Fibroblast of lung (primary cell): ENCODE measurements around the gene CHRNA10. TPM values are rescaled to one million over a fixed set of nuclear protein-coding genes. Genes with fewer than 3 reads are reported as not detected.
"Not testable (repeated sequence)": the region's sequence is repeated elsewhere in the genome, so short reads cannot be mapped to it uniquely, and the experiment has no call there.

ENCODE experiments used
- DNase-seq, 2 donors: peaks; one replicate each; pipeline versions ENCODE4 v3.0.0 to v3.0.0-alpha.2; 2010; ENCODE audit warnings: low read depth in 2 of 2
- H2AFZ ChIP-seq: 2 replicates; pipeline ENCODE4 v1.5.1; 2012; ENCODE audit warnings: low read length, control low read depth, inconsistent platforms
- H3K27ac ChIP-seq: 2 replicates; pipeline ENCODE4 v1.5.1; 2011; ENCODE audit warnings: low read length, control low read depth; ENCODE audit not compliant: insufficient read depth
- H3K27me3 ChIP-seq: 2 replicates; pipeline ENCODE4 v1.5.1; 2011; ENCODE audit warnings: mild to moderate bottlenecking, low read length; ENCODE audit not compliant: control insufficient read depth, insufficient read depth
- H3K36me3 ChIP-seq: 2 replicates; pipeline ENCODE4 v1.5.1; 2011; ENCODE audit warnings: low read length; ENCODE audit not compliant: control insufficient read depth, insufficient read depth
- H3K4me1 ChIP-seq: 2 replicates; pipeline ENCODE4 v1.5.1; 2011; ENCODE audit warnings: low read length; ENCODE audit not compliant: control insufficient read depth, insufficient read depth; ENCODE audit errors: extremely low read depth
- H3K4me2 ChIP-seq: 2 replicates; pipeline ENCODE4 v1.5.1; 2011; ENCODE audit warnings: low read length, control low read depth; ENCODE audit not compliant: insufficient read depth; ENCODE audit errors: extremely low read depth
- H3K4me3 ChIP-seq, 4 experiments: fragments of 200-600 bp in 1 of 4; sonication (generic) in 1 of 4; replicated peaks in 1 of 4; 2 replicates each; pipeline ENCODE4 v1.5.1; 2011 to 2016; ENCODE audit warnings: low read length in 4 of 4, low read depth in 3 of 4, mild to moderate bottlenecking in 3 of 4, control low read depth in 2 of 4, inconsistent platforms in 1 of 4, mixed read lengths in 1 of 4; ENCODE audit not compliant: insufficient read depth in 1 of 4; ENCODE audit errors: control extremely low read depth in 1 of 4
- H3K79me2 ChIP-seq: 2 replicates; pipeline ENCODE4 v1.5.1; 2012; ENCODE audit warnings: mild to moderate bottlenecking, low read length, inconsistent platforms; ENCODE audit not compliant: control insufficient read depth, insufficient read depth
- H3K9ac ChIP-seq: 2 replicates; pipeline ENCODE4 v1.5.1; 2011; ENCODE audit warnings: mild to moderate bottlenecking, low read length, control low read depth; ENCODE audit not compliant: insufficient read depth
- H3K9me3 ChIP-seq: 2 replicates; pipeline ENCODE4 v1.5.1; 2012; ENCODE audit warnings: low read depth, low read length; ENCODE audit not compliant: control insufficient read depth, insufficient read depth
- H4K20me1 ChIP-seq: 2 replicates; pipeline ENCODE4 v1.5.1; 2011; ENCODE audit warnings: low read length; ENCODE audit not compliant: control insufficient read depth, insufficient read depth; ENCODE audit errors: extremely low read depth
- EZH2 ChIP-seq: IDR thresholded peaks from 2 replicates; pipeline ENCODE4 v1.5.1; 2012; ENCODE audit warnings: low read length, control low read depth, mild to moderate bottlenecking; ENCODE audit errors: missing control alignments
- polyA plus RNA-seq, 2 donors: library from polyadenylated mRNA; depleted of rRNA in 1 of 2; stranded (reverse) in 1 of 2; unstranded in 1 of 2; fragments of >200 nt; gene quantifications; 2 replicates each; pipeline ENCODE4 v1.2.1, GENCODE V29; 2011 to 2012; ENCODE audit warnings: missing spikeins in 1 of 2
- total RNA-seq: library from RNA; depleted of rRNA; stranded (reverse); fragments of >200 nt; gene quantifications from 2 replicates; pipeline ENCODE4 v1.2.1, GENCODE V29; 2014
- TF ChIP-seq, protein P1 (sequence below), 2 donors: IDR thresholded peaks in 1 of 2; conservative IDR thresholded peaks in 1 of 2; 1 replicate in 1 of 2; 2 replicates in 1 of 2; pipeline ENCODE4 v1.5.1; 2011 to 2012; ENCODE audit warnings: low read length in 2 of 2, control low read depth in 1 of 2, inconsistent platforms in 1 of 2, low read depth in 1 of 2, mild to moderate bottlenecking in 1 of 2

CHRNA10 gene
- total and polyA plus RNA-seq, 2 donors (not counting 1 experiment from before 2014, with no cell fraction given) = 0.16 to 0.50 TPM

DNA sequence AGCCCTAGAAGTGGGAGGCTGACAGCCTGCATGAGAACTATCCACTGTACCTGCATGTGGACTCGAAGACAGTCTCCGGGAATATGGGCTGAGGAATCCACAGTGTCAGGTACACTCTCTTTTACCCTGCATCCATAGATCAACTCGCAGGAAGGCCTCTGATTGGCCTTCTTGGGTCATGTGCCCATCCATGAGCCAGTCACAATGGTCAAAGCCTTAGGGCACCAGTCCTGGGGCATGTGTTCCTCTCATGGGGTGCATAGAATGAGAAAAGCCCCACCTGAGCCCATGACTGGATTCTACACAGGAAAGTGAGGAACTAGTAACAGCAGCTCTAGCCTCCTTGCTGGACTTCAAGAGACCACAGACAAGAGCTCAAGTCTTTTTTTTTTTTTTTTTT lies 15.6 kb downstream of the CHRNA10 start:
- Histone ChIP-seq H3K9me3 (no peaks in the 10 kb centered on the region), H3K27me3 (peaks cover 3% of the 10 kb centered on the region)
- TF ChIP-seq, protein P1, sequence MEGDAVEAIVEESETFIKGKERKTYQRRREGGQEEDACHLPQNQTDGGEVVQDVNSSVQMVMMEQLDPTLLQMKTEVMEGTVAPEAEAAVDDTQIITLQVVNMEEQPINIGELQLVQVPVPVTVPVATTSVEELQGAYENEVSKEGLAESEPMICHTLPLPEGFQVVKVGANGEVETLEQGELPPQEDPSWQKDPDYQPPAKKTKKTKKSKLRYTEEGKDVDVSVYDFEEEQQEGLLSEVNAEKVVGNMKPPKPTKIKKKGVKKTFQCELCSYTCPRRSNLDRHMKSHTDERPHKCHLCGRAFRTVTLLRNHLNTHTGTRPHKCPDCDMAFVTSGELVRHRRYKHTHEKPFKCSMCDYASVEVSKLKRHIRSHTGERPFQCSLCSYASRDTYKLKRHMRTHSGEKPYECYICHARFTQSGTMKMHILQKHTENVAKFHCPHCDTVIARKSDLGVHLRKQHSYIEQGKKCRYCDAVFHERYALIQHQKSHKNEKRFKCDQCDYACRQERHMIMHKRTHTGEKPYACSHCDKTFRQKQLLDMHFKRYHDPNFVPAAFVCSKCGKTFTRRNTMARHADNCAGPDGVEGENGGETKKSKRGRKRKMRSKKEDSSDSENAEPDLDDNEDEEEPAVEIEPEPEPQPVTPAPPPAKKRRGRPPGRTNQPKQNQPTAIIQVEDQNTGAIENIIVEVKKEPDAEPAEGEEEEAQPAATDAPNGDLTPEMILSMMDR (conservative IDR thresholded peaks at IDR 0.05 in 1 of 2, IDR thresholded peaks at IDR 0.05 in 1 of 2; ENCODE audit: low read depth in 1 of 2, low read length in 2 of 2) = no peak
- TF ChIP-seq EZH2 = no peak

GRCh38 chr11:3652514-3652913 lies 18.7 kb downstream of the CHRNA10 start:
- H3K4me2 ChIP-seq, DNase-seq: not testable (repeated sequence)

More for the DNA sequence above, 15.6 kb downstream of the CHRNA10 start:
- H3K79me2 ChIP-seq = no peaks in the 10 kb centered on the region
- no peaks in the 10 kb centered on the region for H3K36me3 ChIP-seq
- H3K4me3 ChIP-seq = no peak overlapping the region
- H4K20me1 ChIP-seq = no peaks in the 10 kb centered on the region
- H3K27ac ChIP-seq = no peak overlapping the region
- DNase-seq = no peak
- H2AFZ ChIP-seq = no peak overlapping the region
- no peaks in the 10 kb centered on the region for H3K4me1 ChIP-seq
- no peak overlapping the region for H3K4me2 ChIP-seq
- H3K9ac ChIP-seq = no peak overlapping the region

GRCh38 chr11:3649374-3649773 lies 21.8 kb downstream of the CHRNA10 start:
- not testable (repeated sequence) for DNase-seq, H4K20me1 ChIP-seq, H3K27me3 ChIP-seq

More at GRCh38 chr11:3652514-3652913, 18.7 kb downstream of the CHRNA10 start:
- not testable (repeated sequence) for H3K27me3 ChIP-seq, H2AFZ ChIP-seq, H3K9ac ChIP-seq, H3K27ac ChIP-seq, H3K9me3 ChIP-seq, H3K79me2 ChIP-seq, H4K20me1 ChIP-seq, H3K4me3 ChIP-seq, H3K4me1 ChIP-seq, H3K36me3 ChIP-seq

DNA sequence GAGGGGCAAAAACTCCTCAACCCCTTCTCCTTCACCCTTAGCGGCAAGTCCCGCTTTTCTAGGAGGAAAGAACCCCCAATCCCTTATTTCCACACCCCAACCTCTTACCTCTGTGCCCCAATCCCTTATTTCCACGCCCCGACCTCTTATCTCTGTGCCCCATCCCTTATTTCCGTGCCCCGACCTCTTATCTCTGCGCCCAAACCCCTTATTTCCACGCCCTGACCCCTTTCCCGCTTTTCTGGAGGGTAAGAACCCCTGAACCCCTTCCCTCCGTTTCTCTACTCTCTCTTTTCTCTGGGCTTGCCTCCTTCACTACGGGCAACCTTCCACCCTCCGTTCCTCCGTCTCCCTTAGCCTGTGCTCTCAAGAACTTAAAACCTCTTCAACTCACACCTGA lies 22.3 kb downstream of the CHRNA10 start:
- not testable (repeated sequence) for H3K79me2 ChIP-seq, H3K9me3 ChIP-seq, H3K36me3 ChIP-seq, H3K27ac ChIP-seq, H3K4me2 ChIP-seq, H3K27me3 ChIP-seq, H2AFZ ChIP-seq, H4K20me1 ChIP-seq, H3K4me3 ChIP-seq, H3K4me1 ChIP-seq, DNase-seq, H3K9ac ChIP-seq

More at GRCh38 chr11:3649374-3649773, 21.8 kb downstream of the CHRNA10 start:
- not testable (repeated sequence) for H3K4me1 ChIP-seq, H3K9ac ChIP-seq, H3K9me3 ChIP-seq, H3K4me3 ChIP-seq, H3K4me2 ChIP-seq, H3K27ac ChIP-seq, H2AFZ ChIP-seq, H3K79me2 ChIP-seq, H3K36me3 ChIP-seq
